ENCODE measurements around the gene OR13H1.
"Not testable (repeated sequence)": the region's sequence is repeated elsewhere in the genome, so short reads cannot be mapped to it uniquely, and the experiment has no call there.

OR13H1 gene

GRCh38 chrX:131577413-131577812, 33.5 kb downstream of the OR13H1 start:
- DNase-seq (ENCODE audit: extremely low spot score) = no peak
- TF ChIP-seq HDGF (IDR thresholded peaks at IDR 0.05; ENCODE audit: borderline replicate concordance) = no peak
- TF ChIP-seq FOXK2 (IDR thresholded peaks at IDR 0.05) = no peak
- TF ChIP-seq TARDBP (IDR thresholded peaks at IDR 0.05) = no peak
- TF ChIP-seq FOXM1 (IDR thresholded peaks at IDR 0.05; ENCODE audit: borderline replicate concordance) = no peak
- TF ChIP-seq ELF4 (IDR thresholded peaks at IDR 0.05) = no peak
- no peak for TF ChIP-seq LEF1 (IDR thresholded peaks at IDR 0.05; ENCODE audit: borderline replicate concordance)
- TF ChIP-seq SP1 (IDR thresholded peaks at IDR 0.05) = no peak
- ChIA-PET CTCF (no interaction called here), POLR2A (no interaction called here)

GRCh38 chrX:131577999-131578734, 34.3 kb downstream of the OR13H1 start:
- ChIA-PET CTCF (no interaction called here), POLR2A (no interaction called here)
- no peak for DNase-seq (ENCODE audit: extremely low spot score)
- TF ChIP-seq ELF4 (IDR thresholded peaks at IDR 0.05) (no peak), LEF1 (IDR thresholded peaks at IDR 0.05; ENCODE audit: borderline replicate concordance) (no peak), NFRKB (IDR thresholded peaks at IDR 0.05) (no peak), FOXA1 (IDR thresholded peaks at IDR 0.05) (no peak), ZNF384 (IDR thresholded peaks at IDR 0.05) (no peak), BHLHE40 (IDR thresholded peaks at IDR 0.05; ENCODE audit: borderline replicate concordance) (no peak), SP1 (IDR thresholded peaks at IDR 0.05) (no peak), FOXK2 (IDR thresholded peaks at IDR 0.05) (no peak), SUZ12 (IDR thresholded peaks at IDR 0.05) (no peak), FOXM1 (IDR thresholded peaks at IDR 0.05; ENCODE audit: borderline replicate concordance) (no peak), HDGF (IDR thresholded peaks at IDR 0.05; ENCODE audit: borderline replicate concordance) (no peak), CTBP1 (IDR thresholded peaks at IDR 0.05; ENCODE audit: borderline replicate concordance) (no peak), TARDBP (IDR thresholded peaks at IDR 0.05) (no peak), L3MBTL2 (conservative IDR thresholded peaks at IDR 0.05) (no peak), ARNT (IDR thresholded peaks at IDR 0.05) (no peak)

- POLR2A ChIA-PET; CTCF ChIA-PET; DNase-seq (ENCODE audit: extremely low spot score): not testable (repeated sequence)
Observed at GRCh38 chrX:131578735-131579367, 35.0 kb downstream of the OR13H1 start.

GRCh38 chrX:131588995-131589394, 45.1 kb downstream of the OR13H1 start:
- ChIA-PET CTCF (no interaction called here), POLR2A (no interaction called here)
- no peak for DNase-seq (ENCODE audit: extremely low spot score)
- TF ChIP-seq HDGF (IDR thresholded peaks at IDR 0.05; ENCODE audit: borderline replicate concordance) (no peak), PKNOX1 (IDR thresholded peaks at IDR 0.05) (no peak), BHLHE40 (IDR thresholded peaks at IDR 0.05; ENCODE audit: borderline replicate concordance) (no peak), ZNF384 (IDR thresholded peaks at IDR 0.05) (no peak), SP1 (IDR thresholded peaks at IDR 0.05) (no peak), L3MBTL2 (conservative IDR thresholded peaks at IDR 0.05) (no peak), NFRKB (IDR thresholded peaks at IDR 0.05) (no peak), FOXA1 (IDR thresholded peaks at IDR 0.05) (no peak), FOXM1 (IDR thresholded peaks at IDR 0.05; ENCODE audit: borderline replicate concordance) (no peak), LEF1 (IDR thresholded peaks at IDR 0.05; ENCODE audit: borderline replicate concordance) (no peak), ELF4 (IDR thresholded peaks at IDR 0.05) (no peak), TARDBP (IDR thresholded peaks at IDR 0.05) (no peak), FOXK2 (IDR thresholded peaks at IDR 0.05) (no peak), ARNT (IDR thresholded peaks at IDR 0.05) (no peak), SUZ12 (IDR thresholded peaks at IDR 0.05) (no peak), CTBP1 (IDR thresholded peaks at IDR 0.05; ENCODE audit: borderline replicate concordance) (no peak)
